Measurements from ENCODE around the gene KRT20. TPM values are rescaled to one million over a fixed set of nuclear protein-coding genes. Genes with fewer than 3 reads are reported as not detected.

KRT20 gene
- total and polyA plus RNA-seq, 2 of the 13 experiments (the other 11 are each of a cell fraction or from before 2014, with no cell fraction given) = 0.13 to 0.20 TPM

- no peak for TF ChIP-seq ZFP1 (CRISPR knock-in tag; IDR thresholded peaks at IDR 0.05)
- TF ChIP-seq DZIP1 (CRISPR knock-in tag; IDR thresholded peaks at IDR 0.05) = 0 out of 2 replicates have a peak, but pooled peaks have one; percentile 59
- TF ChIP-seq ZNF878 (CRISPR knock-in tag; IDR thresholded peaks at IDR 0.05) = no peak
- no peak for TF ChIP-seq ZXDC (CRISPR knock-in tag; IDR thresholded peaks at IDR 0.05)
- no peak for TF ChIP-seq HMG20A (CRISPR knock-in tag; IDR thresholded peaks at IDR 0.05; ENCODE audit: borderline replicate concordance)
- TF ChIP-seq ZNF557 (CRISPR knock-in tag; IDR thresholded peaks at IDR 0.05) = no peak
- no peak for TF ChIP-seq POLR2AphosphoS5 (IDR thresholded peaks at IDR 0.05; ENCODE audit: low read depth, low read length)
- TF ChIP-seq ETV5 (CRISPR knock-in tag; IDR thresholded peaks at IDR 0.05; ENCODE audit: borderline replicate concordance) = 0 out of 2 replicates have a peak, but pooled peaks have one; percentile 19
- 0 out of 2 replicates have a peak, but pooled peaks have one; percentile 13 for TF ChIP-seq ZMYM4 (CRISPR knock-in tag; IDR thresholded peaks at IDR 0.05)
- no peak for TF ChIP-seq CHD2 (IDR thresholded peaks at IDR 0.05; ENCODE audit: low read depth, low read length)
- TF ChIP-seq, protein P1, sequence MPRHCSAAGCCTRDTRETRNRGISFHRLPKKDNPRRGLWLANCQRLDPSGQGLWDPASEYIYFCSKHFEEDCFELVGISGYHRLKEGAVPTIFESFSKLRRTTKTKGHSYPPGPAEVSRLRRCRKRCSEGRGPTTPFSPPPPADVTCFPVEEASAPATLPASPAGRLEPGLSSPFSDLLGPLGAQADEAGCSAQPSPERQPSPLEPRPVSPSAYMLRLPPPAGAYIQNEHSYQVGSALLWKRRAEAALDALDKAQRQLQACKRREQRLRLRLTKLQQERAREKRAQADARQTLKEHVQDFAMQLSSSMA (CRISPR knock-in tag; IDR thresholded peaks at IDR 0.05) = no peak
- no peak for TF ChIP-seq PAX8 (CRISPR knock-in tag; IDR thresholded peaks at IDR 0.05; ENCODE audit: borderline replicate concordance)
- TF ChIP-seq CC2D1A (CRISPR knock-in tag; IDR thresholded peaks at IDR 0.05) = no peak
- no peak for TF ChIP-seq IKZF4 (CRISPR knock-in tag; IDR thresholded peaks at IDR 0.05; ENCODE audit: borderline replicate concordance, low read depth, not compliant biosample characterization)
- no peak for TF ChIP-seq ATF3 (CRISPR knock-in tag; IDR thresholded peaks at IDR 0.05)
- no peak for TF ChIP-seq ATF7 (IDR thresholded peaks at IDR 0.05)
- no peak for TF ChIP-seq ATF7 (CRISPR knock-in tag; IDR thresholded peaks at IDR 0.05)
- TF ChIP-seq NONO (IDR thresholded peaks at IDR 0.05) = no peak
- no peak for TF ChIP-seq NONO (CRISPR knock-in tag; conservative IDR thresholded peaks at IDR 0.05)
- peak; percentile 17; the same call in 1 of the 2 replicates for TF ChIP-seq POGZ (CRISPR knock-in tag; IDR thresholded peaks at IDR 0.05)
- TF ChIP-seq MAZ (IDR thresholded peaks at IDR 0.05; ENCODE audit: borderline replicate concordance, low read depth, low read length) = no peak
- 0 out of 2 replicates have a peak, but pooled peaks have one; percentile 18 for TF ChIP-seq MAZ (CRISPR knock-in tag; IDR thresholded peaks at IDR 0.05; ENCODE audit: low read depth)
- TF ChIP-seq EZH2 (conservative IDR thresholded peaks at IDR 0.05; ENCODE audit: low read depth, low read length) = no peak
- no peak for TF ChIP-seq ZNF33B (CRISPR knock-in tag; IDR thresholded peaks at IDR 0.05)
- TF ChIP-seq NFATC3 (CRISPR knock-in tag; IDR thresholded peaks at IDR 0.05) = no peak
- no peak for TF ChIP-seq EHMT2 (IDR thresholded peaks at IDR 0.05; ENCODE audit: borderline replicate concordance, low read depth, low read length)
Measured at GRCh38 chr17:40862985-40863733, 21.9 kb downstream of the KRT20 start (continued).

Data from HepG2 (cell line).